Regular cardiac myocyte (primary cell): Measurements from ENCODE around the gene CMKLR1. TPM values are rescaled to one million over a fixed set of nuclear protein-coding genes. Genes with fewer than 3 reads are reported as not detected.

Experiments
- total RNA-seq: library from RNA; depleted of rRNA; stranded (reverse); fragments of >200 nt; gene quantifications from 2 replicates; pipeline ENCODE4 v1.2.3, GENCODE V29; 2014

CMKLR1 gene, protein sequence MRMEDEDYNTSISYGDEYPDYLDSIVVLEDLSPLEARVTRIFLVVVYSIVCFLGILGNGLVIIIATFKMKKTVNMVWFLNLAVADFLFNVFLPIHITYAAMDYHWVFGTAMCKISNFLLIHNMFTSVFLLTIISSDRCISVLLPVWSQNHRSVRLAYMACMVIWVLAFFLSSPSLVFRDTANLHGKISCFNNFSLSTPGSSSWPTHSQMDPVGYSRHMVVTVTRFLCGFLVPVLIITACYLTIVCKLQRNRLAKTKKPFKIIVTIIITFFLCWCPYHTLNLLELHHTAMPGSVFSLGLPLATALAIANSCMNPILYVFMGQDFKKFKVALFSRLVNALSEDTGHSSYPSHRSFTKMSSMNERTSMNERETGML
- total RNA-seq: under 0.01 TPM in 1 of 2 replicates, not detected in the other

GRCh38 chr12:108338915-108339657 is at the start of gene CMKLR1:
TSS of gene CMKLR1 (minus strand) at chr12:108339311. CDS start at chr12:108293591, 45,720 bp downstream.

Other genes starting within 250 kb of the CMKLR1 start
- gene WSCD2, start 210.0 kb downstream of the CMKLR1 start, total RNA-seq: not detected in 2 replicates
- gene FICD, start 176.0 kb upstream of the CMKLR1 start, total RNA-seq: 15.3 and 16.6 TPM in 2 replicates
- 49.6 and 59.2 TPM in 2 replicates for gene SART3, start 221.9 kb upstream of the CMKLR1 start, total RNA-seq
- gene ISCU, start 223.3 kb upstream of the CMKLR1 start, total RNA-seq: 109 and 172 TPM in 2 replicates